OCI-LY3 (cell line): ENCODE measurements around the gene UBE2L3.
A peak's percentile ranks its signal among the peaks of the same experiment; 100 is the strongest.

Source experiments
- H2AFZ ChIP-seq: fragments of 200-600, 300-600 bp; shearing (Covaris generic); 2 replicates; pipeline ENCODE4 v1.6.0; 2014; ENCODE audit warnings: antibody characterized with exemption, low read depth, low read length
- H3K27ac ChIP-seq: fragments of 200-600, 300-600 bp; sonication (generic); 2 replicates; pipeline ENCODE4 v1.5.1; 2014; ENCODE audit warnings: mild to moderate bottlenecking, low read length, moderate library complexity, mixed read lengths
- H3K27me3 ChIP-seq: fragments of 200-600, 300-600 bp; sonication (generic); 2 replicates; pipeline ENCODE4 v1.6.1; 2014; ENCODE audit warnings: low read depth, low read length, mixed read lengths
- H3K36me3 ChIP-seq: fragments of 200-600, 300-600 bp; sonication (generic); replicated peaks from 2 replicates; pipeline ENCODE3; 2014; ENCODE audit warnings: low read depth, low read length, mixed read lengths
- H3K4me1 ChIP-seq: fragments of 300-600, 200-600 bp; sonication (generic); 2 replicates; pipeline ENCODE4 v1.6.1; 2014; ENCODE audit warnings: low read length, mixed read lengths
- H3K4me2 ChIP-seq: fragments of 200-600, 300-600 bp; sonication (generic); 2 replicates; pipeline ENCODE4 v1.6.1; 2014; ENCODE audit warnings: low read length, mixed read lengths
- H3K4me3 ChIP-seq: fragments of 300-600, 200-600 bp; sonication (generic); 2 replicates; pipeline ENCODE4 v1.5.1; 2014; ENCODE audit warnings: antibody characterized with exemption, mild to moderate bottlenecking, low read length, moderate library complexity
- H3K79me2 ChIP-seq: fragments of 300-600, 200-600 bp; shearing (Covaris generic); 2 replicates; pipeline ENCODE4 v1.6.1; 2014; ENCODE audit warnings: mild to moderate bottlenecking, low read length, mixed read lengths
- H3K9ac ChIP-seq: fragments of 300-600, 200-600 bp; shearing (Covaris generic); 2 replicates; pipeline ENCODE4 v1.6.0; 2014; ENCODE audit warnings: mild to moderate bottlenecking, low read length, moderate library complexity
- H3K9me3 ChIP-seq: fragments of 200-600, 300-600 bp; shearing (Covaris generic); 2 replicates; pipeline ENCODE4 v1.6.1; 2014; ENCODE audit warnings: low read length, mixed read lengths; ENCODE audit not compliant: insufficient read depth
- H4K20me1 ChIP-seq: fragments of 200-600, 300-600 bp; sonication (generic); 2 replicates; pipeline ENCODE4 v1.6.1; 2016; ENCODE audit warnings: low read length, mixed read lengths; ENCODE audit not compliant: insufficient read depth
- CTCF ChIP-seq: fragments of 200-600, 300-600 bp; sonication (generic); IDR thresholded peaks from 2 replicates; pipeline ENCODE4 v1.5.1; 2014; ENCODE audit warnings: antibody characterized with exemption, low read length, low read depth
- EZH2phosphoT487 ChIP-seq: fragments of 200-600 bp; shearing (Covaris generic); IDR thresholded peaks from 2 replicates; pipeline ENCODE4 v1.6.1; 2018; ENCODE audit warnings: antibody characterized with exemption, mixed run types, low read depth

Gene UBE2L3

GRCh38 chr22:21650280-21650679, 82.8 kb downstream of the UBE2L3 start:
- Histone ChIP-seq H2AFZ (no peak overlapping the region), H3K79me2 (peaks cover 13% of the 10 kb centered on the region), H3K4me2 (no peak overlapping the region), H3K27me3 (no peaks in the 10 kb centered on the region), H3K9ac (no peak overlapping the region), H3K9me3 (no peaks in the 10 kb centered on the region), H4K20me1 (no peaks in the 10 kb centered on the region), H3K4me1 (peaks cover 26% of the 10 kb centered on the region), H3K36me3 (peaks cover 18% of the 10 kb centered on the region), H3K4me3 (no peak overlapping the region), H3K27ac (no peak overlapping the region)
- TF ChIP-seq EZH2phosphoT487 (no peak), CTCF (no peak)

- Histone ChIP-seq H3K79me2 (peaks cover 13% of the 10 kb centered on the region), H3K9ac (peak overlapping the region; percentile 90), H3K4me2 (peak overlapping the region; percentile 87), H4K20me1 (no peaks in the 10 kb centered on the region), H3K27ac (peak overlapping the region; percentile 72), H3K9me3 (no peaks in the 10 kb centered on the region), H3K27me3 (no peaks in the 10 kb centered on the region), H2AFZ (peak overlapping the region; percentile 82), H3K36me3 (peaks cover 18% of the 10 kb centered on the region), H3K4me3 (peak overlapping the region; percentile 79), H3K4me1 (peaks cover 21% of the 10 kb centered on the region)
- no peak for TF ChIP-seq CTCF
- TF ChIP-seq EZH2phosphoT487 = no peak
Measured at GRCh38 chr22:21650823-21651520, 83.5 kb downstream of the UBE2L3 start.

GRCh38 chr22:21651521-21652009, 84.1 kb downstream of the UBE2L3 start:
- Histone ChIP-seq H3K27me3 (no peaks in the 10 kb centered on the region), H3K9me3 (no peaks in the 10 kb centered on the region), H2AFZ (peak overlapping the region; percentile 82), H3K9ac (peak overlapping the region; percentile 90), H3K4me3 (peak overlapping the region; percentile 79), H3K4me2 (peak overlapping the region; percentile 87), H3K4me1 (peaks cover 15% of the 10 kb centered on the region), H3K36me3 (peaks cover 13% of the 10 kb centered on the region), H3K79me2 (peaks cover 13% of the 10 kb centered on the region), H4K20me1 (no peaks in the 10 kb centered on the region), H3K27ac (peak overlapping the region; percentile 72)
- TF ChIP-seq EZH2phosphoT487 (no peak), CTCF (no peak)

GRCh38 chr22:21652010-21652546, 84.6 kb downstream of the UBE2L3 start:
- TF ChIP-seq EZH2phosphoT487 = no peak
- no peak for TF ChIP-seq CTCF
- peak overlapping the region; percentile 72 for H3K27ac ChIP-seq

More at GRCh38 chr22:21652010-21652546, 84.6 kb downstream of the UBE2L3 start:
- Histone ChIP-seq H3K9me3 (no peaks in the 10 kb centered on the region), H4K20me1 (no peaks in the 10 kb centered on the region), H3K4me2 (peak overlapping the region; percentile 97), H3K4me3 (peak overlapping the region; percentile 79), H3K9ac (peak overlapping the region; percentile 90), H3K27me3 (no peaks in the 10 kb centered on the region), H3K4me1 (peaks cover 17% of the 10 kb centered on the region), H2AFZ (peak overlapping the region; percentile 82), H3K36me3 (peaks cover 13% of the 10 kb centered on the region), H3K79me2 (peaks cover 13% of the 10 kb centered on the region)
